NCI-H1930 (cell line): ENCODE results near the gene MAP4K3.

Experiments used
- DNase-seq, 2 experiments: peaks; one replicate each; lab custom pipeline; 2025; lab: John Stamatoyannopoulos, UW

MAP4K3 gene

GRCh38 chr2:39436592-39437521 lies at the start of gene MAP4K3:
Gene MAP4K3 (minus strand): TSS chr2:39437285. CDS start chr2:39436987, 298 bp downstream.
- DNase-seq, result peak; percentile 88 to 90

GRCh38 chr2:39486071-39486470 lies 49.0 kb upstream of the MAP4K3 start:
- DNase-seq, result no peak

GRCh38 chr2:39484620-39485495 lies 47.8 kb upstream of the MAP4K3 start:
- no peak for DNase-seq

- DNase-seq, result no peak
Observed at GRCh38 chr2:39484206-39484605, 47.1 kb upstream of the MAP4K3 start.

GRCh38 chr2:39483534-39483933 lies 46.4 kb upstream of the MAP4K3 start:
- no peak for DNase-seq

- DNase-seq, result no peak
Observed at GRCh38 chr2:39481611-39482010, 44.5 kb upstream of the MAP4K3 start.

- no peak for DNase-seq
Observed at GRCh38 chr2:39479696-39480095, 42.6 kb upstream of the MAP4K3 start.

GRCh38 chr2:39479053-39479670 lies 42.1 kb upstream of the MAP4K3 start:
- no peak for DNase-seq

GRCh38 chr2:39476524-39476923 lies 39.4 kb upstream of the MAP4K3 start:
- no peak for DNase-seq

- DNase-seq, result no peak
Observed at GRCh38 chr2:39475006-39475405, 37.9 kb upstream of the MAP4K3 start.

GRCh38 chr2:39470580-39470979 lies 33.5 kb upstream of the MAP4K3 start:
- no peak for DNase-seq

GRCh38 chr2:39469807-39470206 lies 32.7 kb upstream of the MAP4K3 start:
- DNase-seq, result no peak

- no peak for DNase-seq
Observed at GRCh38 chr2:39468579-39469451, 31.7 kb upstream of the MAP4K3 start.

- DNase-seq, result no peak
Observed at GRCh38 chr2:39466311-39466710, 29.2 kb upstream of the MAP4K3 start.

- DNase-seq, result no peak
Observed at GRCh38 chr2:39464864-39465263, 27.8 kb upstream of the MAP4K3 start.

GRCh38 chr2:39455826-39456225 lies 18.7 kb upstream of the MAP4K3 start:
- no peak for DNase-seq

- no peak for DNase-seq
Observed at GRCh38 chr2:39452396-39452795, 15.3 kb upstream of the MAP4K3 start.

GRCh38 chr2:39451954-39452353 lies 14.9 kb upstream of the MAP4K3 start:
- no peak for DNase-seq

- DNase-seq, result no peak
Observed at GRCh38 chr2:39448169-39448502, 11.1 kb upstream of the MAP4K3 start.

- no peak for DNase-seq
Observed at GRCh38 chr2:39447266-39448168, 10.4 kb upstream of the MAP4K3 start.
